GM19324 (cell line): ENCODE results near the gene CAMSAP2.
"Not testable (repeated sequence)": the region's sequence is repeated elsewhere in the genome, so short reads cannot be mapped to it uniquely, and the experiment has no call there.

Experiments used
- ATAC-seq: cut with Tn5 transposase; IDR thresholded peaks from one replicate; pipeline ENCODE4 v1.9.1; 2021; ENCODE audit warnings: mild to moderate bottlenecking, moderate library complexity; ENCODE audit not compliant: unreplicated experiment, low FRiP score

CAMSAP2 gene

GRCh38 chr1:200779326-200779725 lies 40.6 kb downstream of the CAMSAP2 start:
- ATAC-seq = no peak

- no peak for ATAC-seq
Measured at GRCh38 chr1:200780545-200781369, 42.1 kb downstream of the CAMSAP2 start.

GRCh38 chr1:200783926-200784325 lies 45.2 kb downstream of the CAMSAP2 start:
- no peak for ATAC-seq

- no peak for ATAC-seq
Measured at GRCh38 chr1:200784576-200784975, 45.9 kb downstream of the CAMSAP2 start.

GRCh38 chr1:200786788-200787187 lies 48.1 kb downstream of the CAMSAP2 start:
- ATAC-seq = no peak

GRCh38 chr1:200787896-200788387 lies 49.2 kb downstream of the CAMSAP2 start:
- ATAC-seq = no peak

DNA sequence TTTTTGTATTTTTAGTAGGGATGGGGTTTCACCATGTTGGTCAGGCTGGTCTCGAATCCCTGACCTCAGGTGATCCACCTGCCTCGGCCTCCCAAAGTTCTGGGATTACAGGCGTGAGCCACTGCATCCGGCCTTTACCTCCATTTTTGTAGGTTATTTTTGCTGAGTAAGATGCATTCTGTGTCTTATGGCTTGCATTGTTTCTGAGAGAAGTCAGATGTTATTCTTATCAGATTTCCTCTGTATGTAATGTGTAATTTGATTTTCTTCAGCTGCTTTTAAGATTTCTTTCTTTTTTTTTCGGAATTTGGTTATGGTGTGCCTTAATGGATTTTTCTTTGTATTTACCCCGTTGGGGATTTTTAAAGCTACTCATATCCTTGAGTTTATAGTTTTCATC lies 52.3 kb downstream of the CAMSAP2 start:
- ATAC-seq = not testable (repeated sequence)

GRCh38 chr1:200793677-200794076 lies 55.0 kb downstream of the CAMSAP2 start:
- no peak for ATAC-seq

GRCh38 chr1:200794506-200795065 lies 55.9 kb downstream of the CAMSAP2 start:
- ATAC-seq = no peak

DNA sequence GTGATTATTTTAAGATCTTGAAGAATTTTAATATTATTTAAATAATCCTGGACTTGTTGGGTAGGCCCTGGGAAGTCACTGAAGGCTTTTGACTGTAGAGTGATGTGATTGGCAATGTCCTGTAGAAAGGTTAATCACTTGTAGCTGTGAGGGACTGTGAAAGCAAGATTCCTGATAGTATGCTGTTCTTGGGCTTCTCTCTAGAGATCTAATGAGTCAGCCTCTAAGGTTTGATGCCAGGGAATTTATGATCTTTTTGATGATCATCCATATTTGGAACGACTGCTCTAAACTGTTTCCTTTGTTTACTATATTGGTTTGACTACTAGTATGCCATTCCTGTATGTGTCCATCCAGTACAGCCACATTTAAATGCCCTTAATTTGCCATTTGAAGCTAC lies 56.5 kb downstream of the CAMSAP2 start:
- ATAC-seq = no peak

GRCh38 chr1:200802042-200802441 lies 63.3 kb downstream of the CAMSAP2 start:
- no peak for ATAC-seq

DNA sequence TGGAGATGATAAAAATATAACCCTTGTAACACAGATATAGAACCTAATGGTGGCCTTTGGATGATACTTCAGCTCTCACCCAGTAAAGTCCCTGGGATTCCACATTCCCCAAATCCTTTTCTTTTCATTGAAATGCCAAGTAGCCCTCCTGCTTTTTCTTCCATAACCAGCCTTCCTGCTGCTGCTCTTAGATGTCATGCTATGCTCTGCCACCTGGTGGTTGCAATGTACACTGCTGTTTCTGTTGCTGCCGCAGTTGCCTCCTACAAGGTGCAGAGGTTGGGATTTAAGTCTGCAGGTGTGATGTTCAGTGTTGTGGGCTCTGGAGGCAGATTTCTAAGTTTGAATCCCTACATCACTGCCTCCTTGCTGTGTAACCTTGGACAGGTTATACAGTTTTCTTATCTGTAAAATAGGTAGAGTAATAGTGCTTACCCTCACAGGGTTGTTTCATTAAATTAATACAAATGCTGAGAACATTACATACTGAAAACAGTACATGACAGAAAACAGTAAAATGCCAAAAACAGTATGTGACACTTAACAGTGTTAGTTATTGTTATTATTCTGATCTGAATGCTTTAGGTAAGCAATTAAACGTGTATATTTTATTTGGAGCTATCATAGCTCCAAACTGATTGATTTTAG lies 64.3 kb downstream of the CAMSAP2 start:
- no peak for ATAC-seq

DNA sequence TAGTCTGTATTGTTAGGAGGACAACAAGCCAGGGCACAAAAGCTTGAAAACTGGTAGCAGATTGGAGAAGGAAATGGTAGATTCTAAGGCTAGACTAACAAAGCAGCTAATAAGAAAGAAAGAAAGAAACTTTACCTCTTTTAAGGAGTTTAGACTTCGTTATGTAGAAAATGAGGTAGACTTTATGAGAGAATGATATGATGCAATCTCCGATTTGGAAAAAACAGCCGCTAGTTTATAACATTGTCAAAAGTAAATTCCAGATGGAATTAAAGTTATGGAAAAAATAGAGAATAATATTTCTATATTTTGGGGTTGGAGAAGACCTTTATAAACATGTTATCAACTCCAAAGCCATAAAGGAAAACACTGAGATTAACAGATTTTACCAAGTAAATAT lies 67.0 kb downstream of the CAMSAP2 start:
- ATAC-seq = no peak

GRCh38 chr1:200808846-200809245 lies 70.2 kb downstream of the CAMSAP2 start:
- ATAC-seq = no peak

- no peak for ATAC-seq
Measured at GRCh38 chr1:200811704-200812103, 73.0 kb downstream of the CAMSAP2 start.

DNA sequence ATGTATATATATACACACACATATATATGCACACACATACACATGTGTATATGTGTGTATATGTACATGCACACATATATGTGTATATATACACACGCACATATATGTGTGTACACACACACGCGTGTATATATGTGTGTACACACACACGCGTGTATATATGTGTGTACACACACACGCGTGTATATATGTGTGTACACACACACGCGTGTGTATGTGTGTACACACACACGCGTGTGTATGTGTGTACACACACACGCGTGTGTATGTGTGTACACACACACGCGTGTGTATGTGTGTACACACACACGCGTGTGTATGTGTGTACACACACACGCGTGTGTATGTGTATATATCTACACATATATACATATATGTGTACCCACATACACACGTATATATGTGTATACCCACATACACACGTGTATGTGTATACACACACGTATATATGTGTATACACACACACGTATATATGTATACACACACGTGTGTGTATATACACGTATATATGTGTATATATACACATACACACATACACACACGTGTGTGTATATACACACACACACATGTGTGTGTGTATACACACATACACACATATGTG lies 78.0 kb downstream of the CAMSAP2 start:
- ATAC-seq = not testable (repeated sequence)

DNA sequence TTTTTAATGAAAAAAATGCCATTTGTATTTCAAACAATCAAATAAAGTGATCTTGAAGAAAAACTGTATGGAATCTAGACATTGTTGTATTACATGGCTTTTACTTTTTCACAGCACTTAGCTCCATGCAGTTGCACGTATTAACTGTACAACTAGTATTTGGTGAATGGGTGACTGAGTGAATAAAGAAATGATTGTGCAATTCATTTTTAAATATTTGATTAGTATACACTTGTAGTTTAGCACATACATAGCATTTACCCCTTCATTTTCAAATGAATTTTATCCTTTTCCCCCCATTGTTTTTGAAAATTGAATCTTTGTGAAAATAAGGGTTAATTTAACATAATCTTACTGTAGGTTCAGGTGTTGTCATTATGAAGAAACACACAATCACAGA lies 79.6 kb downstream of the CAMSAP2 start:
- no peak for ATAC-seq

DNA sequence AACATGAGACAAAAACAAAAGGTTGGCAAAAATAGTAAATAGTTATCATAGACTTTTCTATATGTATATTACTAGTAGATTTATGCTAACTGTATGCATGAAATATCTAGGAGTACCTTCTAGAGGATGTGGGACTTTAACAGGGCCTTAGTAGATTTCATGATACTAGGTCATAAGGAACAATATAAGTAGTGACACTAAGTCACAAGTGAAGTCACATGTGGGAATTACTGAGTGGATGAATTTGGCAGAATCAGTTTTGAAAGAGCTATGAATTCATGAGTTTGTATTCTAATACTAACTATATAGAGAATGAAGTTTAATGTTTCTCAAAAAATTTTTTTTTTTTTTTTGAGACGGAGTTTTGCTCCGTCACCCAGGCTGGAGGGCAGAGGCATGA lies 81.0 kb downstream of the CAMSAP2 start:
- ATAC-seq = no peak

DNA sequence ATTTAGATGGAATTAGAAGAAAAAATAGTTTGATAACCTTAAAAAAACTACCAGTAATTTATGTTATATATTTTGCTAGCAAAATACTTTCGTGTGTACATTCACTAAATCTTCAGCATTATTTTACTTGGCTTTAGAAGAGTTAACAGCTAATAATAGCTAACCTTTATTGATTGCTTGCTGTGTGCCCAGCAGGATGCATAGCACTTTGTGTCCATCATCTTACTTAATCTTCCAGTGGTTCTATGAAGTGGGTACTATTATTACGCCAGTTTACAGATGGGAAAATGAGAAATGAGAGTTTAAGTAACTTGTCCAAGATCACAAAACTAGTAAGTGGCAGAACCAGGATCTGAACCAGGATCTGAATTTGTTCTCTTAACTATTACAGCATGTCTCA lies 92.4 kb downstream of the CAMSAP2 start:
- no peak for ATAC-seq

GRCh38 chr1:200834383-200834782 lies 95.7 kb downstream of the CAMSAP2 start:
- ATAC-seq = no peak

DNA sequence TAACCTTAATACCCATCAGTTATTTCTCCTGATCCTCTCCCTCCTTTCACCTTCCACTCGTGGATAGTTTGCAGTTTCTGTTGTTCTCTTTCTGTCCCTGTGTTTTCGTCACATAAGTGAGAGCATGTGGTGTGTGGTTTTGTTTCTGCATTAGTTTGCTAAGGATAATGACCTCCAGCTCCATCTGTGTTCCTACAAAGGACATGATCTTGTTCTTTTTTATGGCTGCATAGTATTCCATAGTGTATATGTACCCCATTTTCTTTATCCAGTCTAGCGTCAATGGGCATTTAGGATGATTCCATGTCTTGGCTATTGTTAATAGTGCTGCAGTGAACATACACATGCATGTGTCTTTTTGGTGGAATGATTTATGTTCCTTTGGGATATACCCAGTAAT lies 97.5 kb downstream of the CAMSAP2 start:
- ATAC-seq = no peak
